ENCODE data around the gene TMCC3.
"Not testable (repeated sequence)": the region's sequence is repeated elsewhere in the genome, so short reads cannot be mapped to it uniquely, and the experiment has no call there.

TMCC3 gene

DNA sequence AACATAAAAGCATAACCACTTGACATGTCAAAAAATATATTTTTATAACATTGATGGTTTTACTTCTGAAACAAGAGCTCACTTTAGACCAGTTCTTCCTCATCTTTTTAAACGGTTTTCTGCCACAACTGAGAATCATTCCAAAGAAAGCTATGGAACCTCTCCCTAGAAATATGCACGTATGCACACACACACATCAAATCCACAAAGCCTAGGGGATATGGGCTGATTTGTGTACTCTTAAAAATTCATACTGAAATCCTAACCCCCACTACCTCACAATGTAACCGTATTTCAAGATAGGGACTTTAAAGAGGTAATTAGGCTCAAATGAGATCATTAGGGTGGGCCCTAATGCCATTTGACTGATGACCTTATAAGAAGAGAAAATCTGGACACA is 19.3 kb downstream of the TMCC3 start:
- no peak for DNase-seq

DNA sequence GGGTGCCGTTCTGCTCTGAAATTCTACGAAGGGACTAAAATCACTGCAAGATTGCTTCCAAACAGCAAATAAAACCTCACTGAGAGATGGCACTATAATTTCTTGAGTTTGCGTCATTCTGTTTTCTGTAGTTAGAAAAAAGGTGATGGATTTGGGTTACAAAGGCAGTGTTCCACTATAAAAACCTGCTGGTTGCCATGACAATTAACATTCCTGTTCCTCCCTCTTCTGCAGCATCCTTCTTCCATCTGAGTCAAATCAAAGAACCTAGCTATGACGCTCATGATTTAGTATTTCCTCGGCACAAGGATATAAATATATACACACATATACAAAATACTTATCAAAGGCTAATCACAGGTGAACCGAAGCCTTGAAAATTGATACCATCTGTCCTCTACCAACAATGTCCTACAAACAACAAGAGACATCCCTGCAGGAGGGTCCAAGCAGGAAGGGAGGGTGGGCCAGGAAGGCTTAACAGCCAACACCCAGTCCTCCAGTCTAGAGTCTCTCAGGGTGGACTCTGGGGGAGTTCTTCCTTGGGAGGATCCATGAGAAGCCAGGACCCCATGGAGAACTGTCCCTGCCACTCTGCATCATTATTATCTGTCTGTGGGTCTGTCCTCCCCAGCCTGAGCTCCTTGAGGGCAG is 21.4 kb downstream of the TMCC3 start:
- no peak for DNase-seq

GRCh38 chr12:94628369-94628768 is 22.0 kb downstream of the TMCC3 start:
- no peak for DNase-seq

- no peak for DNase-seq
Observed at GRCh38 chr12:94625531-94625930, 24.8 kb downstream of the TMCC3 start.

DNA sequence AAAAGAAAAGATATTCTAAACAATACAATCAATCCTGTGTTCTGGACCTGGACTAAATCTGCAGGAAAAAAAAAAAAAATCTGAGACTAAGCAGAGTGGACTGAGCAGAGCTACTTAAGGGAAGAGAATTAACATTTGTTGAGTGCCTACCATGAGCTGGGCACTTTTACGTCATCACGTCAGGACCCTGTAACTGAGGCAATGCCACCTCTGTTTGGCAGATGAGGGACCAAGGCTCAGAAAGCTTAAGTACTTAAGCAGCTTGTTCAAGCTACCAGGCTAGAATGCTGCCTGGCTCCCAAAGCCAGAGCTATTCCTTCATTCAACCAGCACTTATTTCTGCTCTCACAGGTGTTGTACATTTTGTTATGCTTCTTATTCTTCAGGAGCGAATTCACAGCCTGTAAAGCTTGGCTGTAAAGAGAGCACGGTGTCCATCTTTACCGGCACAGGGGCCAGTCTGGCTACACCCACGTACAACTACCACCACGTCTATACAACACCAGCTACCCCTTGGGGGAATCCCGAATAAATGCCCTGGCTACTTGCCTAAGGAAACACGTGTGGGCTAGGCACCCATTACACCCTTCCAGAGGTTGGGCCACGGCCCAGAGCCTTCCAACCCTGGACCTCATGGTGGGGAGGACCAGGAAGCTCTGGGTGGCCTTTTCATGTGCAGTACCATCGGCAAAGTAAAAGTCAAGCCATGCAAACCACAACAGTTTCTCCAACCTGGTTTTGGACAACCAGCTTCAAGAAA is 27.0 kb downstream of the TMCC3 start:
- no peak for DNase-seq

- no peak for DNase-seq
Observed at GRCh38 chr12:94622475-94622874, 27.9 kb downstream of the TMCC3 start.

GRCh38 chr12:94621662-94622359 is 28.5 kb downstream of the TMCC3 start:
- DNase-seq: no peak

- DNase-seq: no peak
Observed at GRCh38 chr12:94620621-94621020, 29.7 kb downstream of the TMCC3 start.

- no peak for DNase-seq
Observed at GRCh38 chr12:94618995-94619695, 31.2 kb downstream of the TMCC3 start.

GRCh38 chr12:94617101-94617500 is 33.3 kb downstream of the TMCC3 start:
- DNase-seq: no peak

DNA sequence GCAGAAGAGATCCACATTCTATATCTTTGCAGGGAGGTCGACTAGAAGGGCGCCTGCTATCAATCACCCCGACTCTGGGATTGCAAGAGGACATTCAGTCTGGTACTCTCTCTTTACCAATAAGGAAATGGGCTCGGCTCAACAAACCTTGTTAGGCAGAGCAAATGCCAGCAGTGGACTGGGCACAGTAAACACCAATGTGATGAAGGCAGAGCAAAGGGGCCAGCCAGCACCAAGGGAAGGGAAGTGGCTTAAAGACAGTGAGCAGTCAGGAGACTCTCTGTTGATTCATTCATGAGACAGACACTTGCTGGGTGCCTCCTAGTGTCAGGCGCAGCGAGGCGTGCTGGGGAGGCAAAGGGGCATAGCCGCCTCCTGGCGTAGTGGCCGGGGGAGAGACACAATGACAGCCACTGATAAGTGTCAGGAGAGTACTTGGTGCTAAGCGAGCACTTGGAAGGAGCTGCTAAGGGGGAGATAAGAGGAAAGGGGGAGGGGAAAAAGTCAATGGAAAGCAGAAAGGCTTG is 34.1 kb downstream of the TMCC3 start:
- DNase-seq: peak; percentile 86

DNA sequence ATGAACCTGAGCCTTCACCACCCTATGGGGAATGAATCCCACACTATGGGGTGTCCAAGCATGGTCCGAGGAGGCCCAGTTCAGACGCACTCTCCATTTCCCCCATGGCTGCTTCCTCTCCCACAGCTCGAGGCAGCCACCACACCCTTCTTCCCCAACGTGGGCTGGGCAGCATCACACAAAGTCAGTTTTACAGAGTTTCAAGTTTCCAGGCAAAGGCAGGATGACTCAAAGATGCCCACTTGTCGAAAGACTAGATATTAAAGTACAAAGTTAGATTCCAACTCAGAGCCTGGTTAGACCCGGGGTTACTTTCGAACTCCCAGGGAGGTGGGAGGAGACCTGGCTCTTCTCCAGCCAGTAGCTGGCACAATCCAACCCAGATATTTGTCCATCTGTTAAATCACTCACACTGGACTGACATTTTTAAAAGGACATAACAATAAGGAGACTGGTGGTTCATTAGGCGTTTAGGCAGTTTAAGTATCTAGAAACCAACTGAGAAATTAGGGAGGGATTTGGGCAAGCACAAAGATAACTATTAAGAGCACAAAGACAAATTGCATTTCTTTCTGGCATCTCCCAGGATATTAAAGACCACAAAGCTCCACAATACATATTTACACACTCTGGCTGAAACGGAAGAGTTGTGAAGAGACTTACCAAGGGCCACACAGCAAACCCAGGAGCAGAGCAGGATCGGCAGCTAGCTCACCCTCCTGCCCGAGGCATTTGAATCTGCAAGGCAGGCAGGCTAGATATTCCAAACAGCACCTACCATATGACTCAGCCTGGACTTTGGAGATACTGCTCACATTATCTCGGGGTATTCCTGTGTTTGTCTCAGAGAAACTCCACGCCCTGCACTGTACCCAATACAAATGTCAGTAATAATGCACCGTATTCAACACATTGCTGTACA is 34.8 kb downstream of the TMCC3 start:
- peak; percentile 62 for DNase-seq

GRCh38 chr12:94614288-94614721 is 36.1 kb downstream of the TMCC3 start:
- DNase-seq: peak; percentile 49

DNA sequence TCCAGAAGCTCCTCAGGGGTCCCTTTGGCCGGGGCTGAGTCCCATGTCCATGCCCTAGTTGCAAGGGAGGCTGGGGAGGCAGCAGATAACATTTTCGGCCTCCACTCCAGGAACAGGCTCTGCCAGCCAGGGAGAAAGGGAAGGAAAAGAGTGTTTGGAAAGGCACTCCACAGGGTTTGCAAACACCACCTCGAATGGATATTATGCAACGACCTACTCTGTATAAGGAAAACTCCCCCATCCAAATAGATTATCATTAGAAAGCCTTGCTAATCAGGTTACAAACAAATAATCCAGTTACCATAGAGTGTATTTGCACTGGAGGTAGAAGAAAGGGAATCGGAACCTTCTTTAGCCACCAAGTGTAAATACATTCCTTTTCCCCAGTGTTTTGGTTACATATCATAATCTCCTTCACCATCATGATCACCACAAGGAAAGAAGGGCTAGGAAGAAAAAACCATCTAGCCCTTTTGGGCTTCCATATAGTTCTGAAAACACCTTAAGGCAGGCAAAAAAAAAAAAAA is 40.4 kb downstream of the TMCC3 start:
- no peak for DNase-seq

DNA sequence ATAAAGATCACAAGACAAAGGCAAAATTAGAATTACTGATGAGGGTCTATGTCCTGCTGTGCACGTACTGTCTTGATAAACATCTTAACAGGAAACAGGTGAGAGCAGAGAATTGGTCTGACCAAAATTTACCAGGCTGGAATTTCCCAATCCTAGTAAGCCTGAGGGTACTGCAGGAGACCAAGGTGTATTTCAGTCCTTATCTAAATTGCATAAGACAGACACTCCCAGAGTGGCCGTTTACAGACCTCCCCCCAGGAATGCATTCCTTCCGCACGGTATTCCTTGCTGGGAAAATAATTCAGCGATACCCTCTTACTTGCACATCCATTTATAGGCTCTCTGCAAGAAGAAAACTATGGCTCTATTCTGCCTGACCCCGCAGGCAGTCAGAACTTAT is 43.5 kb downstream of the TMCC3 start:
- DNase-seq: not testable (repeated sequence)

DNA sequence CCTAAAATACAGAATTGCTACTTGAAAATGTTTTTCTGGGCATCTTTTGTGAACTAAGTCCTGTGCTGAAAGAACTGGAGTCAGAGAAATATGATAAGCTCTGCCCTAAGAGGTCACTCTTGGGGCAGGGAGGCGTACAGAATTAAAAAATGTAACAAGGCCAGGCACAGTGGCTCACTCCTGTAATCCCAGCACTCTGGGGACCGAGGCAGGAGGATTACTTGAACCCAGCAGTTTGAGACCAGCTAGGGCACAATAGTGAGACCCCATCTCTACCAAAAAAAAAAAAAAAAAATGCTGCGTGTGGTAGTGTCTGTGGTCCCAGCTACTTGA is 46.0 kb downstream of the TMCC3 start:
- DNase-seq: no peak

DNA sequence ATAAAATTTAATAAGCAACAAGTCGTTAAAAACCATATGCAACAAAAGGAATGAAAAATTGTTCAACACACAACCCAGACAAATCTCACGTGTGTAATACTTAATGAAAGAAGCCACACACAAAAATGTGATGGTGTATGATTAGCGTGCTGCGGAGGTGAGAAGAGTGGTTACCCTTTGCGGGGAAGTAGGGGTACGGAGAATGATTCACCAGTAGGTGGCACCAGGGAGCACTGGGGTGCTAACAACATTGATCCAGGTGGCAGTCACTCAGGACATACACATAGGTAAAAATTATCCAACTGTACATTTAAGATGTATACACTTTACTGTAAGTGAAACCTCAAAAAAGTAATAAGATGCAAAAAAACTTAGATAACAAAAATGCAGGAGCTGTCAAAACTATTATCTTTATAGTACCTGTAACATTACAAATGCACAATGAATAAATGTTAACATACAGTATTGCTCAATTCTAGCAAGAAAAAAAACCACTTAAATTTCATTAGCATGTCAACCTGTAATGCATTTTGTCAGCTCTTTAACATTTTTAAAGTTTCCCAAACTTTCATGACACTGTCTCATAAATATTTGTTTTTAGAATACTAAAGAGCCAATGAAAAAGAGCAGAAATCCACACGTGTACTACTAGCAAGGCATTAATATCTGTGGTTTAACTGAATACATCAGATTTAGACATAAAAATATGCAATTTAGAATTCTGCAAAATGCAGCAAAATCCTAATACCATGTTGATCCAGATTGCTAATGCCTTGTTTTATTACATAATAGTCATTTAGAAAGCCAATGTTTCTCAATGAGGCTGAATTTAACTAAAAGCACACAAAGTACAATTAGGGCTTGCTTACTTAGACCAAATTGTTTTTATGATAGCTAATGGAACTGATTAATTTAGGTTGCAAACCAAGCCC is 46.7 kb downstream of the TMCC3 start:
- no peak for DNase-seq

GRCh38 chr12:94602024-94602423 is 48.3 kb downstream of the TMCC3 start:
- no peak for DNase-seq

DNA sequence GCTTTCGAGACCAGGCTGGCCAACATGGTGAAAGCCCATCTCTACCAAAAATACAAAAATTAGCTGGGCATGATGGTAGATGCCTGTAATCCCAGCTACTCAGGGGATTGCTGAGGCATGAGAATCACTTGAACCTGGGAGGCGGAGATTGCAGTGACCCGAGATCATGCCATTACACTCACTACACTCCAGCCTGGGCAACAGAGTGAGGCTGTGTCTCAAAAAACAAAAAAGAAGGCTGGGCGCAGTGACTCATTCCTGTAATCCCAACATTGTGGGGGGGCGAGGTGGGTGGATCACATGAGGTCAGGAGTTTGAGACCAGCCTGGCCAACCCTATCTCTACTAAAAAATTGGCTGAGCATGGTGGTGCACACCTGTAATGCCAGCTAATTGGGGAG is 49.0 kb downstream of the TMCC3 start:
- DNase-seq: not testable (repeated sequence)

DNA sequence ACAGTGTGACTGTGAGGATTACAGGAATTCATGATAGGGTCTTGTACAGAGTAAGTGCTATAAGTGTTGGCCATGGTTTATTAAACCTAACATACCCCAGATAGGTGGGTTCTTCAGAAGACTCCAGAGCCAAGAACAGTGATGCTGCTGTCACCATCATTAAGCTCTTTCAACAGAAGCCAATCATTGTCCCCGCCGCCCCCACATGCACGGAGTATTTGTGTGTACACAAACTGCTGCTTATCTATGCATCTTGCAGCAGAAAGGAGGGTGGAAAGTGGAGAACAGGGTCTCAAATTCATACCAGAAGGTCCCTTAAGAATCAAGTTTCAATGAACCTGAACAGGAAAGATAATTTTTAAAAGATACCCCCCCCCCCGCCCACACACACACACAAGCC is 51.2 kb downstream of the TMCC3 start:
- peak; percentile 20 for DNase-seq

DNA sequence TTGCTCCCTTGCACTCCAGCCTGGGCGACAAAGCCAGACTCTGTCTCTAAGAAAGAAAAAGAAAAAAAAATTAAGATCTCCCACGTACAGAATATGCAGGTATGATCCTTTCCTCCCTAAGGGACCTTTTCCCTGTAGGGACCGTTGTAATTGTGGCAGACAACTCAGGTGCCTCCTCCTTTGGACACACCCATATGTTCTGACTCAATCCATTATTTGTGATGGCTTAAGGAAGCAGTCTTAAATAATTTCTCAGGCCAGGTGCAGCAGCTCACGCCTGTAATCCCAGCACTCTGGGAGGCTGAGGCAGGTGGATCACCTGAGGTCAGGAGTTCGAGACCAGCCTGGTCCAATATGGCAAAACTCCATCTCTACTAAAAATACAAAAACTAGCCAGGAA is 53.1 kb downstream of the TMCC3 start:
- DNase-seq: no peak
